ENCODE measurements around the gene PAK6.

PAK6 gene

GRCh38 chr15:40295877-40296560 lies 57.2 kb downstream of the PAK6 start:
- Histone ChIP-seq H3K4me2 (ENCODE audit: low read depth, low read length, poor library complexity, severe bottlenecking) (no peak overlapping the region), H2AFZ (ENCODE audit: low read depth, low read length, severe bottlenecking) (no peak overlapping the region), H3K79me2 (ENCODE audit: insufficient read depth, low read length) (no peaks in the 10 kb centered on the region), H3K27me3 (ENCODE audit: low read length) (no peaks in the 10 kb centered on the region), H4K20me1 (ENCODE audit: low read depth, low read length) (no peaks in the 10 kb centered on the region), H3K9ac (ENCODE audit: low read length) (no peak overlapping the region), H3K27ac (ENCODE audit: low read depth, low read length) (no peak overlapping the region), H3K36me3 (ENCODE audit: low read length) (no peaks in the 10 kb centered on the region), H3F3A (ENCODE audit: insufficient read depth) (no peaks in the 10 kb centered on the region), H3K9me3 (ENCODE audit: insufficient read depth, low read length) (peaks cover 3% of the 10 kb centered on the region; the same call in 1 of the 2 replicates), H3K4me3 (ENCODE audit: insufficient read depth, low read length, poor library complexity, severe bottlenecking) (no peak overlapping the region), H3K9me2 (replicated peaks; ENCODE audit: insufficient read depth, low read length) (no peaks in the 10 kb centered on the region)
- TF ChIP-seq CTCF (IDR thresholded peaks at IDR 0.05; ENCODE audit: insufficient read depth, low read length, poor library complexity, severe bottlenecking) = no peak
- no peak for TF ChIP-seq EZH2phosphoT487 (conservative IDR thresholded peaks at IDR 0.05; ENCODE audit: low read length)

DNA sequence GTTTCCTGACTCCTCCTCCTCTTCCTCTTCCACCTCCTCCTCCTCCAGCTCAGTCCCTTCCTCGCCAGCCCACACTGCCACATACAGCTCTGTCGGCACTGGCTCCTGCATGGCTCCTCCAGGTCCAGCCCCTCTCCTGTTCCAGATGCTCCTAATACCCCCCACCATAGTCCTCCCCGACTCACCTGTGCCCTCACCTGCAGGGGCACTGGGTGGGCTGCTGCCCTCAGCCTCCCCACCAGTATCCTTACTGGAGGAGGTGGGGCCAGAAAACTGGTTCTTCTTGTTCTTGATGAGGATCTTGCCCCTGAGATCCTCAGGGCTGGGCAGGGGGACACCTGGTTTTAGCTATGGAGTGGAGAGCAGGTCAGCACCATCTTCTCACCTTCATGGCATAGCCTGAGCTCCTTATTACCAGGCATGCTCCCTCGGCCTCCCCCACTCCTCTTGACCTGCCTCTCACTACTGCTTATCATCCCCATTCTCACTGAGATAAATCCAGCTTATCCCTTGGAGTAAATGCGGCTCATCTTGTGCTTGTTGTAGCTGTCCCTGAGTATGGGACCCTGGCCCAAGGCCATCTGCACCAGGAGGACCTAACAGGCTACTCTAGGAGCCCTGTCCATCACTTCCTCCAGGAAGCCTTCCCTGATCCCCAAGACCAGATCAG lies 57.8 kb downstream of the PAK6 start:
- Histone ChIP-seq H3F3A (ENCODE audit: insufficient read depth) (no peaks in the 10 kb centered on the region), H3K9me2 (replicated peaks; ENCODE audit: insufficient read depth, low read length) (no peaks in the 10 kb centered on the region), H3K36me3 (ENCODE audit: low read length) (no peaks in the 10 kb centered on the region), H3K4me3 (ENCODE audit: insufficient read depth, low read length, poor library complexity, severe bottlenecking) (no peak overlapping the region), H3K27ac (ENCODE audit: low read depth, low read length) (no peak overlapping the region), H2AFZ (ENCODE audit: low read depth, low read length, severe bottlenecking) (no peak overlapping the region), H3K9me3 (ENCODE audit: insufficient read depth, low read length) (peaks cover 3% of the 10 kb centered on the region; the same call in 1 of the 2 replicates), H3K9ac (ENCODE audit: low read length) (no peak overlapping the region), H3K79me2 (ENCODE audit: insufficient read depth, low read length) (no peaks in the 10 kb centered on the region), H3K4me2 (ENCODE audit: low read depth, low read length, poor library complexity, severe bottlenecking) (no peak overlapping the region), H3K27me3 (ENCODE audit: low read length) (no peaks in the 10 kb centered on the region), H4K20me1 (ENCODE audit: low read depth, low read length) (no peaks in the 10 kb centered on the region)
- TF ChIP-seq EZH2phosphoT487 (conservative IDR thresholded peaks at IDR 0.05; ENCODE audit: low read length) (no peak), CTCF (IDR thresholded peaks at IDR 0.05; ENCODE audit: insufficient read depth, low read length, poor library complexity, severe bottlenecking) (no peak)

GRCh38 chr15:40297356-40297755 lies 58.5 kb downstream of the PAK6 start:
- no peaks in the 10 kb centered on the region for H3F3A ChIP-seq (ENCODE audit: insufficient read depth)
- peaks cover 3% of the 10 kb centered on the region; the same call in 1 of the 2 replicates for H3K9me3 ChIP-seq (ENCODE audit: insufficient read depth, low read length)
- no peaks in the 10 kb centered on the region for H3K79me2 ChIP-seq (ENCODE audit: insufficient read depth, low read length)
- H3K9me2 ChIP-seq (replicated peaks; ENCODE audit: insufficient read depth, low read length) = no peaks in the 10 kb centered on the region
- no peaks in the 10 kb centered on the region for H3K36me3 ChIP-seq (ENCODE audit: low read length)
- no peak overlapping the region for H3K9ac ChIP-seq (ENCODE audit: low read length)
- H3K27ac ChIP-seq (ENCODE audit: low read depth, low read length) = no peak overlapping the region
- no peak overlapping the region for H2AFZ ChIP-seq (ENCODE audit: low read depth, low read length, severe bottlenecking)
- no peak overlapping the region for H3K4me3 ChIP-seq (ENCODE audit: insufficient read depth, low read length, poor library complexity, severe bottlenecking)
- TF ChIP-seq EZH2phosphoT487 (conservative IDR thresholded peaks at IDR 0.05; ENCODE audit: low read length) = no peak
- TF ChIP-seq CTCF (IDR thresholded peaks at IDR 0.05; ENCODE audit: insufficient read depth, low read length, poor library complexity, severe bottlenecking) = no peak
- H3K27me3 ChIP-seq (ENCODE audit: low read length) = no peaks in the 10 kb centered on the region
- H4K20me1 ChIP-seq (ENCODE audit: low read depth, low read length) = no peaks in the 10 kb centered on the region
- no peak overlapping the region for H3K4me2 ChIP-seq (ENCODE audit: low read depth, low read length, poor library complexity, severe bottlenecking)
